Panc1 (cell line): ENCODE results near the gene SKI. TPM values are rescaled to one million over a fixed set of nuclear protein-coding genes. Genes with fewer than 3 reads are reported as not detected.

ENCODE experiments used
- ATAC-seq: fragments of 200-7000 bp; cut with Tn5 transposase; 2 replicates; pipeline ENCODE4 v1.9.1; 2020; ENCODE audit warnings: mild to moderate bottlenecking, moderate library complexity
- BruUV-seq: library from RNA; stranded (reverse); fragments of 400-500 nt; replicated peaks from 2 replicates; lab custom pipeline; 2021; lab: Mats Ljungman, UMichigan
- CTCF ChIA-PET: fragments of 300-600 bp; sonication (Branson Sonifier 250); formaldehyde crosslinking; loops from one replicate; lab custom pipeline; 2022; ENCODE audit warnings: antibody characterized with exemption; lab: Charles Lee
- POLR2A ChIA-PET: fragments of 300-600 bp; sonication (Branson Sonifier 250); formaldehyde crosslinking; loops from one replicate; lab custom pipeline; 2022; ENCODE audit warnings: antibody characterized with exemption; lab: Charles Lee
- DNase-seq: peaks from one replicate; pipeline ENCODE4 v3.0.0-alpha.2; 2010; ENCODE audit warnings: low read depth, low spot score
- H3K27ac ChIP-seq: 2 replicates; pipeline ENCODE4 v1.5.1; 2011; ENCODE audit warnings: mild to moderate bottlenecking, low read length, inconsistent platforms
- H3K27me3 ChIP-seq: fragments of 200-500 bp; sonication (Bioruptor generic); 2 replicates; pipeline ENCODE4 v1.6.0; 2014; ENCODE audit warnings: low read length, inconsistent platforms; ENCODE audit not compliant: control insufficient read depth, insufficient read depth
- H3K36me3 ChIP-seq: fragments of 200-500 bp; sonication (Bioruptor generic); 2 replicates; pipeline ENCODE4 v1.5.1; 2014; ENCODE audit warnings: inconsistent platforms, mild to moderate bottlenecking, low read length, moderate library complexity; ENCODE audit not compliant: control insufficient read depth, insufficient read depth
- H3K4me1 ChIP-seq: 2 replicates; pipeline ENCODE4 v1.5.1; 2011; ENCODE audit warnings: inconsistent platforms, mild to moderate bottlenecking, low read length, moderate library complexity; ENCODE audit not compliant: control insufficient read depth, insufficient read depth
- H3K4me3 ChIP-seq, 2 experiments: 2 replicates each; pipeline ENCODE4 v1.5.1; 2011 to 2012; ENCODE audit warnings: low read depth in 2 of 2, low read length in 2 of 2, mild to moderate bottlenecking in 2 of 2, inconsistent platforms in 1 of 2, moderate library complexity in 1 of 2
- H3K9me3 ChIP-seq: fragments of 200-500 bp; sonication (Bioruptor generic); 2 replicates; pipeline ENCODE4 v1.5.1; 2014; ENCODE audit warnings: low read depth, mild to moderate bottlenecking, inconsistent platforms, low read length, moderate library complexity; ENCODE audit not compliant: control insufficient read depth, insufficient read depth
- CTCF ChIP-seq: fragments of 450-650 bp; IDR thresholded peaks from 2 replicates; pipeline ENCODE4 v1.5.1; 2017; ENCODE audit warnings: mild to moderate bottlenecking
- POLR2AphosphoS5 ChIP-seq: IDR thresholded peaks from 2 replicates; pipeline ENCODE4 v1.6.1; 2012; ENCODE audit warnings: mild to moderate bottlenecking, low read depth, low read length, moderate library complexity
- REST ChIP-seq, 2 experiments: IDR thresholded peaks; 2 replicates each; pipeline ENCODE4 v1.6.1; 2011 to 2012; ENCODE audit warnings: low read depth in 2 of 2, control low read depth in 1 of 2, low read length in 1 of 2, mild to moderate bottlenecking in 1 of 2, moderate library complexity in 1 of 2; ENCODE audit not compliant: insufficient read depth in 1 of 2
- SIN3A ChIP-seq: IDR thresholded peaks from 2 replicates; pipeline ENCODE4 v1.6.1; 2012; ENCODE audit warnings: low read depth, mild to moderate bottlenecking, low read length, moderate library complexity, borderline replicate concordance; ENCODE audit not compliant: insufficient read depth
- TCF7L2 ChIP-seq: IDR thresholded peaks from 2 replicates; pipeline ENCODE4 v1.6.1; 2011; ENCODE audit warnings: mild to moderate bottlenecking, low read depth, low read length, inconsistent platforms
- in situ Hi-C: cut with HindIII; loops from 2 replicates; pipeline ENCODE4 v1.10.0; 2016; ENCODE audit warnings: low sequenced_read_pairs, low pct_unique_long_range_greater_than_20kb
- intact Hi-C: fragments of 100-400 bp; cut with micrococcal nuclease; formaldehyde crosslinking; loops from one replicate; pipeline ENCODE4 v1.10.0; 2022; ENCODE audit not compliant: unreplicated experiment
- total RNA-seq: library from RNA; stranded (reverse); gene quantifications from one replicate; pipeline ENCODE4 v1.2.1, GENCODE V29; 2021; ENCODE audit not compliant: unreplicated experiment

SKI gene
- total RNA-seq, 1 experiment from 2014 or later, result 63.2 TPM

GRCh38 chr1:2344121-2344681 is 116.1 kb downstream of the SKI start:
- H3K4me1 ChIP-seq, result no peaks in the 10 kb centered on the region
- H3K9me3 ChIP-seq, result no peaks in the 10 kb centered on the region
- ATAC-seq, result no peak
- no peaks in the 10 kb centered on the region for H3K36me3 ChIP-seq
- H3K27ac ChIP-seq, result no peak overlapping the region
- H3K4me3 ChIP-seq, result no peak overlapping the region
- intact Hi-C loops, result no loop called here
- ChIA-PET POLR2A (interaction anchor here (0.6 kb wide), 1 partner anchor 20 kb away, joined by 5 read pairs; no protein-coding TSS in a partner anchor), CTCF (no interaction called here)
- in situ Hi-C loops, result no loop called here
- H3K27me3 ChIP-seq, result no peaks in the 10 kb centered on the region
- DNase-seq, result no peak
- TF ChIP-seq REST (IDR thresholded peaks at IDR 0.05; ENCODE audit: insufficient read depth in 1 of 2, low read depth in 2 of 2, low read length in 1 of 2), result no peak
- TF ChIP-seq CTCF, result no peak
- TF ChIP-seq TCF7L2, result no peak
- no peak for TF ChIP-seq POLR2AphosphoS5
- TF ChIP-seq SIN3A, result no peak
- no TSS peak for BruUV-seq

- no TSS peak for BruUV-seq
- intact Hi-C loops (no loop called here), in situ Hi-C loops (no loop called here)
- TF ChIP-seq CTCF, result no peak
- no peak for TF ChIP-seq POLR2AphosphoS5
- no peak for TF ChIP-seq REST (IDR thresholded peaks at IDR 0.05; ENCODE audit: insufficient read depth in 1 of 2, low read depth in 2 of 2, low read length in 1 of 2)
- POLR2A ChIA-PET, result no interaction called here
- ATAC-seq (no peak), DNase-seq (no peak)
- Histone ChIP-seq H3K9me3 (no peaks in the 10 kb centered on the region), H3K27ac (no peak overlapping the region), H3K36me3 (no peaks in the 10 kb centered on the region), H3K27me3 (no peaks in the 10 kb centered on the region), H3K4me3 (no peak overlapping the region), H3K4me1 (no peaks in the 10 kb centered on the region)
- CTCF ChIA-PET, result no interaction called here
Measured at GRCh38 chr1:2344744-2345296, 116.7 kb downstream of the SKI start.
